HG03460 (cell line): Measurements from ENCODE around the gene SCG5.

Experiments
- ATAC-seq: cut with Tn5 transposase; IDR thresholded peaks from one replicate; pipeline ENCODE4 v1.9.1; 2021; ENCODE audit not compliant: unreplicated experiment

Gene SCG5

GRCh38 chr15:32690941-32691688, 49.6 kb downstream of the SCG5 start:
- ATAC-seq, result no peak

- no peak for ATAC-seq
Observed at GRCh38 chr15:32691689-32692038, 50.2 kb downstream of the SCG5 start.

GRCh38 chr15:32692286-32692685, 50.8 kb downstream of the SCG5 start:
- no peak for ATAC-seq

- ATAC-seq, result no peak
Observed at GRCh38 chr15:32694222-32694983, 52.9 kb downstream of the SCG5 start.

GRCh38 chr15:32698773-32699390, 57.4 kb downstream of the SCG5 start:
- no peak for ATAC-seq

- ATAC-seq, result no peak
Observed at GRCh38 chr15:32700501-32701150, 59.1 kb downstream of the SCG5 start.

GRCh38 chr15:32701863-32702262, 60.4 kb downstream of the SCG5 start:
- ATAC-seq, result no peak

- ATAC-seq, result no peak
Observed at GRCh38 chr15:32704395-32704981, 63.0 kb downstream of the SCG5 start.

GRCh38 chr15:32705446-32705845, 63.9 kb downstream of the SCG5 start:
- ATAC-seq, result no peak

GRCh38 chr15:32706704-32707103, 65.2 kb downstream of the SCG5 start:
- no peak for ATAC-seq

GRCh38 chr15:32707436-32707835, 65.9 kb downstream of the SCG5 start:
- no peak for ATAC-seq

GRCh38 chr15:32709295-32710033, 68.0 kb downstream of the SCG5 start:
- ATAC-seq, result no peak

- ATAC-seq, result no peak
Observed at GRCh38 chr15:32715276-32715675, 73.8 kb downstream of the SCG5 start.

- no peak for ATAC-seq
Observed at GRCh38 chr15:32716216-32716914, 74.9 kb downstream of the SCG5 start.

GRCh38 chr15:32716915-32717425, 75.5 kb downstream of the SCG5 start:
- ATAC-seq, result no peak

GRCh38 chr15:32717426-32718226, 76.1 kb downstream of the SCG5 start, which contains the start of gene GREM1:
TSS of gene GREM1 (plus strand) at chr15:32718004. CDS start at chr15:32730691, 12,687 bp downstream.
- ATAC-seq, result no peak

- ATAC-seq, result no peak
Observed at GRCh38 chr15:32718227-32718820, 76.8 kb downstream of the SCG5 start.
